NCI-H1930 (cell line): Measurements from ENCODE around the gene ARHGEF7.

Experiments used
- DNase-seq, 2 experiments: peaks; one replicate each; lab custom pipeline; 2025; lab: John Stamatoyannopoulos, UW

Gene ARHGEF7

GRCh38 chr13:111325146-111325890 lies 210.2 kb downstream of the ARHGEF7 start:
- DNase-seq = no peak

GRCh38 chr13:111325941-111326620 lies 211.0 kb downstream of the ARHGEF7 start:
- no peak for DNase-seq

- no peak for DNase-seq
Observed at GRCh38 chr13:111326621-111326965, 211.5 kb downstream of the ARHGEF7 start.

- no peak for DNase-seq
Observed at GRCh38 chr13:111326981-111327642, 212.0 kb downstream of the ARHGEF7 start.

GRCh38 chr13:111327730-111328573 lies 212.8 kb downstream of the ARHGEF7 start:
- DNase-seq = no peak

GRCh38 chr13:111328574-111329410 lies 213.7 kb downstream of the ARHGEF7 start:
- DNase-seq = no peak

GRCh38 chr13:111329641-111330040 lies 214.5 kb downstream of the ARHGEF7 start:
- no peak for DNase-seq

GRCh38 chr13:111330066-111330610 lies 215.0 kb downstream of the ARHGEF7 start:
- no peak for DNase-seq

GRCh38 chr13:111335298-111335697 lies 220.2 kb downstream of the ARHGEF7 start:
- DNase-seq = no peak

- DNase-seq = no peak
Observed at GRCh38 chr13:111336666-111337065, 221.6 kb downstream of the ARHGEF7 start.

GRCh38 chr13:111337206-111337605 lies 222.1 kb downstream of the ARHGEF7 start:
- no peak for DNase-seq

- no peak for DNase-seq
Observed at GRCh38 chr13:111337741-111338140, 222.6 kb downstream of the ARHGEF7 start.

- DNase-seq = no peak
Observed at GRCh38 chr13:111338841-111339240, 223.7 kb downstream of the ARHGEF7 start.

GRCh38 chr13:111339366-111340143 lies 224.4 kb downstream of the ARHGEF7 start:
- DNase-seq = no peak

GRCh38 chr13:111341886-111342285 lies 226.8 kb downstream of the ARHGEF7 start:
- DNase-seq = no peak

- no peak for DNase-seq
Observed at GRCh38 chr13:111342721-111343120, 227.6 kb downstream of the ARHGEF7 start.

GRCh38 chr13:111343186-111343805 lies 228.2 kb downstream of the ARHGEF7 start:
- no peak for DNase-seq

- DNase-seq = no peak
Observed at GRCh38 chr13:111344471-111345191, 229.5 kb downstream of the ARHGEF7 start.

GRCh38 chr13:111345682-111346081 lies 230.6 kb downstream of the ARHGEF7 start:
- DNase-seq = no peak
